Endothelial cell of umbilical vein (primary cell): ENCODE results near the gene EXD3. TPM values are rescaled to one million over a fixed set of nuclear protein-coding genes. Genes with fewer than 3 reads are reported as not detected.

Source experiments
- BruUV-seq: library from RNA; stranded (reverse); fragments of 400-500 nt; replicated peaks from 2 replicates; lab custom pipeline; 2021; lab: Mats Ljungman, UMichigan
- CTCF ChIA-PET: fragments of 300-600, 350-600 bp; sonication (Branson Sonifier 250); formaldehyde crosslinking; loops from one replicate; lab custom pipeline; 2021; ENCODE audit warnings: antibody characterized with exemption, inconsistent platforms; lab: Charles Lee
- POLR2A ChIA-PET: fragments of 300-600, 350-600 bp; sonication (Branson Sonifier 250); formaldehyde crosslinking; loops from one replicate; lab custom pipeline; 2021; ENCODE audit warnings: antibody characterized with exemption, inconsistent platforms; lab: Charles Lee
- DNase-seq: peaks from one replicate; pipeline ENCODE4 v3.0.0-alpha.2; 2011; ENCODE audit warnings: low read depth, low spot score
- FAIRE-seq: peaks from 2 replicates; lab custom pipeline; 2011; peaks lifted over from hg19 to GRCh38; lab: Jason Lieb, UNC
- H2AFZ ChIP-seq: 2 replicates; pipeline ENCODE4 v1.6.0; 2012; ENCODE audit warnings: low read depth, low read length, control low read depth, inconsistent platforms
- H3K27ac ChIP-seq: 2 replicates; pipeline ENCODE4 v1.5.1; 2011; ENCODE audit warnings: low read depth, mild to moderate bottlenecking, control low read depth, low read length, moderate library complexity; ENCODE audit not compliant: insufficient read depth
- H3K27me3 ChIP-seq, 2 experiments: 2 replicates each; pipeline versions ENCODE4 v1.6.0 to v1.6.1; 2011; ENCODE audit warnings: low read length in 2 of 2, mixed read lengths in 1 of 2; ENCODE audit not compliant: control insufficient read depth in 2 of 2, insufficient read depth in 2 of 2
- H3K36me3 ChIP-seq, 2 experiments: 2 replicates in 1 of 2; 3 replicates in 1 of 2; pipeline ENCODE4 v1.5.1; 2011; ENCODE audit warnings: low read length in 2 of 2, mild to moderate bottlenecking in 1 of 2, moderate library complexity in 1 of 2; ENCODE audit not compliant: control insufficient read depth in 2 of 2, insufficient read depth in 2 of 2; ENCODE audit errors: extremely low read depth in 1 of 2
- H3K4me1 ChIP-seq: 3 replicates; pipeline ENCODE4 v1.5.1; 2011; ENCODE audit warnings: mild to moderate bottlenecking, low read length; ENCODE audit not compliant: control insufficient read depth, insufficient read depth; ENCODE audit errors: extremely low read depth
- H3K4me2 ChIP-seq: 2 replicates; pipeline ENCODE4 v1.6.1; 2011; ENCODE audit warnings: low read length, control low read depth, mixed read lengths; ENCODE audit not compliant: insufficient read depth
- H3K4me3 ChIP-seq, 3 experiments: fragments of 200-600 bp in 1 of 3; sonication (generic), shearing (Covaris generic) in 1 of 3; replicated peaks in 1 of 3; 2 replicates each; pipeline ENCODE4 v1.5.1; 2011 to 2016; ENCODE audit warnings: control low read depth in 3 of 3, low read length in 3 of 3, mild to moderate bottlenecking in 2 of 3, inconsistent platforms in 1 of 3, low read depth in 1 of 3, moderate library complexity in 1 of 3; ENCODE audit not compliant: insufficient read depth in 1 of 3
- H3K79me2 ChIP-seq: 2 replicates; pipeline ENCODE4 v1.6.0; 2012; ENCODE audit warnings: low read length, inconsistent platforms; ENCODE audit not compliant: control insufficient read depth, insufficient read depth
- H3K9ac ChIP-seq: replicated peaks from 2 replicates; pipeline ENCODE3; 2011; ENCODE audit warnings: low read length, control low read depth; ENCODE audit not compliant: insufficient read depth; ENCODE audit errors: extremely low read depth
- H3K9me1 ChIP-seq: replicated peaks from 3 replicates; pipeline ENCODE4 v1.6.0; 2011; ENCODE audit warnings: mild to moderate bottlenecking, low read length; ENCODE audit not compliant: control insufficient read depth, insufficient read depth; ENCODE audit errors: extremely low read depth
- H3K9me3 ChIP-seq: replicated peaks from 2 replicates; pipeline ENCODE4 v1.5.1; 2012; ENCODE audit warnings: low read length, inconsistent platforms; ENCODE audit not compliant: control insufficient read depth, insufficient read depth
- H4K20me1 ChIP-seq: replicated peaks from 2 replicates; pipeline ENCODE3; 2011; ENCODE audit warnings: mild to moderate bottlenecking, low read length; ENCODE audit not compliant: control insufficient read depth, insufficient read depth; ENCODE audit errors: extremely low read depth
- CTCF ChIP-seq, 2 donors: IDR thresholded peaks; 1 replicate in 1 of 2; 2 replicates in 1 of 2; pipeline ENCODE4 v1.5.1; 2011; ENCODE audit warnings: low read length in 2 of 2, mild to moderate bottlenecking in 2 of 2, moderate library complexity in 2 of 2, control low read depth in 1 of 2, inconsistent platforms in 1 of 2, low read depth in 1 of 2; ENCODE audit not compliant: insufficient read depth in 1 of 2; ENCODE audit errors: extremely low read depth in 1 of 2
- EZH2 ChIP-seq: IDR thresholded peaks from 2 replicates; pipeline ENCODE4 v1.6.1; 2012; ENCODE audit warnings: borderline replicate concordance, low read depth, mild to moderate bottlenecking, moderate library complexity, low read length, inconsistent platforms; ENCODE audit not compliant: severe bottlenecking
- GATA2 ChIP-seq: IDR thresholded peaks from 2 replicates; pipeline ENCODE4 v1.7.0; 2011; ENCODE audit warnings: low read depth, mild to moderate bottlenecking, moderate library complexity, mixed read lengths, low read length; ENCODE audit not compliant: insufficient read length, insufficient read depth
- JUN ChIP-seq: IDR thresholded peaks from 2 replicates; pipeline ENCODE4 v1.6.1; 2011; ENCODE audit warnings: borderline replicate concordance, low read depth; ENCODE audit not compliant: insufficient read length, insufficient read depth
- MYC ChIP-seq: IDR thresholded peaks from one replicate; pipeline ENCODE4 v1.6.1; 2011; ENCODE audit warnings: mild to moderate bottlenecking, low read depth, low read length
- POLR2A ChIP-seq: IDR thresholded peaks from 2 replicates; pipeline ENCODE4 v1.6.1; 2012; ENCODE audit warnings: low read depth, mild to moderate bottlenecking, control low read depth, low read length
- POLR2AphosphoS5 ChIP-seq: IDR thresholded peaks from 2 replicates; pipeline ENCODE4 v1.6.1; 2012; ENCODE audit warnings: low read depth, mild to moderate bottlenecking, control low read depth, low read length, moderate library complexity; ENCODE audit not compliant: insufficient read depth
- dilution Hi-C: fragments of 300-500 bp; cut with MboI; formaldehyde crosslinking; loops from one replicate; pipeline ENCODE4 v1.15.0; 2019; ENCODE audit warnings: low sequenced_read_pairs; ENCODE audit not compliant: extremely low pct_ligation_motif_present
- intact Hi-C: fragments of 100-400 bp; cut with micrococcal nuclease; formaldehyde crosslinking; loops from one replicate; pipeline ENCODE4 v1.10.0; 2022
- polyA plus RNA-seq, 4 experiments: library from polyadenylated mRNA; depleted of rRNA in 3 of 4; stranded (reverse) in 3 of 4; unstranded in 1 of 4; fragments of >200 nt; gene quantifications; 2 replicates each; pipeline versions ENCODE4 v1.2.1 to v1.2.3, GENCODE V29; 2011 to 2012; ENCODE audit warnings: missing spikeins in 1 of 4
- total RNA-seq: library from RNA; stranded (reverse); gene quantifications from 2 replicates; pipeline ENCODE4 v1.2.3, GENCODE V29; 2021
- TF ChIP-seq, protein P1 (sequence below): IDR thresholded peaks from 2 replicates; pipeline ENCODE4 v1.6.1; 2011; ENCODE audit not compliant: insufficient read depth, insufficient read length

The EXD3 gene
- total and polyA plus RNA-seq, 2 donors (not counting 3 experiments of a cell fraction or from before 2014, with no cell fraction given), result 17.7 to 30.3 TPM

DNA sequence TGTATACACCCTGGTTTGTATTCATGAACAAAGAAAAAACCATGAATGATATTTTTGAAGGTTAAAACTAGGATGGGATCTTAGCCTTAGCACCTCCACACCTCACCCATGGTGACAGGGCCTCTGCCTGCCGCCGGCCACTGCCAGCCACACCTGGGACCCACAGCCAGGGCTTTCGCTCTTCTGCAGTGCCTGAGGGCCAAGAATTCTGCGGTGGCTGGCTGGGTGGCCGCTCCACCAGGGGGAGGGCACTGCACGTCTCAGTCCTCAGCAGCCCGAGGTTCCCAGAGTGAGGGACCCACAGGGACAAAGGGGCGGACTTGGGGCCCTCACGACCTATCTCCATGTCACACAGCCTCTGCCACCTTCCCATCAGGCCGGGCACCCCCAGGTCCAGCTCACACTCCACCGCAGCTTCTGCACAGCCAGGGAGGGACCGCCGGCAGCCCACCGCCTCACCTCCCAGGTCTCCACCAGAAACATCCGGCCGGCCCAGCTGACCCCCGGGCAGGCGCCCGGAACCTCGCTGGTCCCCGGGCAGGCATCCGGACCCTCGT lies 6.9 kb downstream of the EXD3 start:
- DNase-seq, result no peak
- Histone ChIP-seq H3K27me3 (no peaks in the 10 kb centered on the region), H3K9ac (no peak overlapping the region), H3K4me2 (no peak overlapping the region), H3K36me3 (peaks cover 0 to 2% of the 10 kb centered on the region in 2 experiments), H3K9me3 (no peaks in the 10 kb centered on the region), H4K20me1 (no peaks in the 10 kb centered on the region), H3K27ac (no peak overlapping the region), H3K4me1 (peaks cover 18% of the 10 kb centered on the region), H3K4me3 (no peak overlapping the region), H3K79me2 (peaks cover 52% of the 10 kb centered on the region), H2AFZ (no peak overlapping the region), H3K9me1 (no peaks in the 10 kb centered on the region)
- BruUV-seq, result no TSS peak
- TF ChIP-seq POLR2AphosphoS5, result no peak
- TF ChIP-seq JUN, result no peak
- no peak for TF ChIP-seq GATA2
- no peak for TF ChIP-seq POLR2A
- no peak for TF ChIP-seq EZH2
- TF ChIP-seq CTCF (IDR thresholded peaks at IDR 0.05; ENCODE audit: extremely low read depth in 1 of 2, insufficient read depth in 1 of 2, low read depth in 1 of 2, low read length in 2 of 2), result no peak
- TF ChIP-seq, protein P1, sequence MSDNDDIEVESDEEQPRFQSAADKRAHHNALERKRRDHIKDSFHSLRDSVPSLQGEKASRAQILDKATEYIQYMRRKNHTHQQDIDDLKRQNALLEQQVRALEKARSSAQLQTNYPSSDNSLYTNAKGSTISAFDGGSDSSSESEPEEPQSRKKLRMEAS, result no peak
- TF ChIP-seq MYC, result no peak
- ChIA-PET CTCF (no interaction called here), POLR2A (no interaction called here)
- dilution Hi-C loops, result no loop called here
- FAIRE-seq, result no peak
- intact Hi-C loops, result no loop called here
